Endodermal cell (in vitro differentiated cells): ENCODE results near the gene MLH3. TPM values are rescaled to one million over a fixed set of nuclear protein-coding genes. Genes with fewer than 3 reads are reported as not detected.

Source experiments
- DNase-seq: peaks from one replicate; pipeline ENCODE4 v3.0.0-alpha.2; 2017
- H3K27ac ChIP-seq: 2 replicates; pipeline ENCODE4 v1.5.1; 2013; ENCODE audit warnings: mild to moderate bottlenecking, low read depth, low read length, moderate library complexity
- H3K27me3 ChIP-seq: 2 replicates; pipeline ENCODE4 v1.6.1; 2013; ENCODE audit warnings: mild to moderate bottlenecking, low read length, moderate library complexity; ENCODE audit not compliant: insufficient read depth, control insufficient read depth, poor library complexity, severe bottlenecking
- H3K36me3 ChIP-seq: 2 replicates; pipeline ENCODE4 v1.7.0; 2013; ENCODE audit warnings: mild to moderate bottlenecking, low read length, moderate library complexity; ENCODE audit not compliant: control insufficient read depth, insufficient read depth
- H3K4me1 ChIP-seq: one replicate; pipeline ENCODE4 v1.7.0; 2013; ENCODE audit warnings: low read length; ENCODE audit not compliant: control insufficient read depth, insufficient read depth
- H3K4me3 ChIP-seq: 2 replicates; pipeline ENCODE4 v1.5.1; 2013; ENCODE audit warnings: mild to moderate bottlenecking, low read length, moderate library complexity
- H3K9ac ChIP-seq: 2 replicates; pipeline ENCODE4 v1.6.1; 2013; ENCODE audit warnings: mild to moderate bottlenecking, low read length, moderate library complexity; ENCODE audit not compliant: poor library complexity, severe bottlenecking; ENCODE audit errors: extremely low read depth
- H3K9me3 ChIP-seq: 2 replicates; pipeline ENCODE4 v1.6.1; 2013; ENCODE audit warnings: mild to moderate bottlenecking, low read length, moderate library complexity; ENCODE audit not compliant: control insufficient read depth
- H3K27ac Mint-ChIP-seq: 2 replicates; pipeline ENCODE4 v1.8.0; 2020; ENCODE audit warnings: mixed read lengths
- H3K27me3 Mint-ChIP-seq: 2 replicates; pipeline ENCODE4 v1.8.0; 2021; ENCODE audit warnings: mild to moderate bottlenecking, mixed read lengths; ENCODE audit not compliant: insufficient read depth
- H3K36me3 Mint-ChIP-seq: 2 replicates; pipeline ENCODE4 v1.8.0; 2020; ENCODE audit warnings: low read depth, mixed read lengths
- H3K4me1 Mint-ChIP-seq: 2 replicates; pipeline ENCODE4 v1.8.0; 2020; ENCODE audit warnings: mixed read lengths
- H3K4me3 Mint-ChIP-seq: 2 replicates; pipeline ENCODE4 v1.8.0; 2020; ENCODE audit warnings: mild to moderate bottlenecking, moderate library complexity, mixed read lengths
- H3K9me3 Mint-ChIP-seq: 2 replicates; pipeline ENCODE4 v1.8.0; 2020; ENCODE audit warnings: mild to moderate bottlenecking, mixed read lengths
- CTCF ChIP-seq: fragments of 200-600 bp; sonication (generic); conservative IDR thresholded peaks from 2 replicates; pipeline ENCODE4 v1.5.0; 2021; ENCODE audit warnings: antibody characterized with exemption, mild to moderate bottlenecking
- WGBS, 2 experiments: methylation state at CpG; one replicate each; pipeline versions ENCODE4 v1.1.5 to v1.1.7; 2013; ENCODE audit warnings: missing lambda C conversion rate in 2 of 2, mixed read lengths in 1 of 2; ENCODE audit not compliant: insufficient coverage in 1 of 2, insufficient read length in 1 of 2; 5-methylcytosine and 5-hydroxymethylcytosine counted together
- total RNA-seq, 2 donors: library from RNA; stranded (reverse); fragmentation: NEBNext Ultra II Directional in 1 of 2; extraction: Animal tissue kit (Norgen Biotek cat#: 25700) in 1 of 2; gene quantifications; 2 replicates in 1 of 2; 3 replicates in 1 of 2; pipeline ENCODE4 v1.2.1, GENCODE V29; 2021

MLH3 gene
- total RNA-seq, 2 donors from 2014 or later, result 18.7 to 34.6 TPM

- no peak for DNase-seq
- H3K36me3 Mint-ChIP-seq, result peaks cover 30% of the 10 kb centered on the region
- H3K36me3 ChIP-seq, result peaks cover 42% of the 10 kb centered on the region
- H3K27ac ChIP-seq, result no peak overlapping the region
- H3K4me1 ChIP-seq, result no peaks in the 10 kb centered on the region
- no peak overlapping the region for H3K4me3 ChIP-seq
- peaks cover 3% of the 10 kb centered on the region for H3K4me1 Mint-ChIP-seq
- 93 to 95% methylated on average over 1 to 2 of the region's 2 CpGs for WGBS, 2 experiments
- no peak overlapping the region for H3K9ac ChIP-seq
- no peaks in the 10 kb centered on the region for H3K9me3 ChIP-seq
- no peak for TF ChIP-seq CTCF
- H3K4me3 Mint-ChIP-seq, result no peak overlapping the region
- H3K27me3 Mint-ChIP-seq, result no peaks in the 10 kb centered on the region
- no peak overlapping the region for H3K27ac Mint-ChIP-seq
- H3K27me3 ChIP-seq, result no peaks in the 10 kb centered on the region
- H3K9me3 Mint-ChIP-seq, result no peaks in the 10 kb centered on the region
Observed at GRCh38 chr14:75025876-75026275, 25.4 kb downstream of the MLH3 start.

- TF ChIP-seq CTCF, result no peak
- Histone ChIP-seq H3K9ac (no peak overlapping the region), H3K36me3 (peaks cover 38% of the 10 kb centered on the region), H3K27me3 (no peaks in the 10 kb centered on the region), H3K4me3 (no peak overlapping the region), H3K4me1 (no peaks in the 10 kb centered on the region), H3K27ac (no peak overlapping the region), H3K9me3 (no peaks in the 10 kb centered on the region)
- H3K9me3 Mint-ChIP-seq, result no peaks in the 10 kb centered on the region
- H3K36me3 Mint-ChIP-seq, result peaks cover 27% of the 10 kb centered on the region
- no peaks in the 10 kb centered on the region for H3K27me3 Mint-ChIP-seq
- WGBS, 2 experiments, result 90 to 91% methylated on average over 3 to 4 of the region's 4 CpGs
- H3K27ac Mint-ChIP-seq, result no peak overlapping the region
- no peaks in the 10 kb centered on the region for H3K4me1 Mint-ChIP-seq
- no peak for DNase-seq
- H3K4me3 Mint-ChIP-seq, result no peak overlapping the region
Observed at GRCh38 chr14:75025082-75025481, 26.2 kb downstream of the MLH3 start.

- no peaks in the 10 kb centered on the region for H3K9me3 Mint-ChIP-seq
- no peak overlapping the region for H3K4me3 ChIP-seq
- 71% methylated on average over 1 of the region's 1 CpG; no CpG with 5 or more reads in 1 of the 2 experiments for WGBS, 2 experiments
- H3K27ac Mint-ChIP-seq, result no peak overlapping the region
- no peak overlapping the region for H3K9ac ChIP-seq
- DNase-seq, result no peak
- H3K27ac ChIP-seq, result no peak overlapping the region
- H3K9me3 ChIP-seq, result no peaks in the 10 kb centered on the region
- H3K27me3 ChIP-seq, result no peaks in the 10 kb centered on the region
- no peak overlapping the region for H3K4me3 Mint-ChIP-seq
- H3K4me1 ChIP-seq, result no peaks in the 10 kb centered on the region
- no peaks in the 10 kb centered on the region for H3K27me3 Mint-ChIP-seq
- peaks cover 44% of the 10 kb centered on the region for H3K36me3 ChIP-seq
- no peaks in the 10 kb centered on the region for H3K4me1 Mint-ChIP-seq
- H3K36me3 Mint-ChIP-seq, result peaks cover 31% of the 10 kb centered on the region
- no peak for TF ChIP-seq CTCF
Observed at GRCh38 chr14:75023108-75023507, 28.2 kb downstream of the MLH3 start.
